Stimulated activated CD4-positive, alpha-beta T cell treated with anti-CD3 and anti-CD28 coated beads, TNF-alpha, amount 100 ng/mL, for 24 hours (primary cell): ENCODE data around the gene SLC47A1.
"Not testable (repeated sequence)": the region's sequence is repeated elsewhere in the genome, so short reads cannot be mapped to it uniquely, and the experiment has no call there.

Source experiments
- DNase-seq, 3 experiments: peaks; one replicate each; pipeline ENCODE4 v3.0.0-alpha.2; 2020; ENCODE audit warnings: low read depth in 3 of 3

Gene SLC47A1

GRCh38 chr17:19554393-19554792, 20.7 kb downstream of the SLC47A1 start:
- DNase-seq, result no peak

GRCh38 chr17:19555746-19556145, 22.1 kb downstream of the SLC47A1 start:
- DNase-seq, result no peak

GRCh38 chr17:19558946-19559345, 25.3 kb downstream of the SLC47A1 start:
- no peak for DNase-seq

GRCh38 chr17:19561697-19562318, 28.2 kb downstream of the SLC47A1 start:
- no peak for DNase-seq

- no peak for DNase-seq
Observed at GRCh38 chr17:19565817-19566575, 32.3 kb downstream of the SLC47A1 start.

- no peak for DNase-seq
Observed at GRCh38 chr17:19567216-19568015, 33.8 kb downstream of the SLC47A1 start.

- no peak for DNase-seq
Observed at GRCh38 chr17:19568016-19568350, 34.3 kb downstream of the SLC47A1 start.

- DNase-seq, result no peak
Observed at GRCh38 chr17:19569785-19570543, 36.3 kb downstream of the SLC47A1 start.

GRCh38 chr17:19570544-19571062, 36.9 kb downstream of the SLC47A1 start:
- no peak for DNase-seq

- no peak for DNase-seq
Observed at GRCh38 chr17:19573075-19573474, 39.4 kb downstream of the SLC47A1 start.

- no peak for DNase-seq
Observed at GRCh38 chr17:19574956-19575355, 41.3 kb downstream of the SLC47A1 start.

- no peak for DNase-seq
Observed at GRCh38 chr17:19578545-19578944, 44.9 kb downstream of the SLC47A1 start.

GRCh38 chr17:19579192-19579761, 45.6 kb downstream of the SLC47A1 start:
- DNase-seq, result no peak

GRCh38 chr17:19579867-19580565, 46.4 kb downstream of the SLC47A1 start:
- DNase-seq, result no peak

- DNase-seq, result not testable (repeated sequence)
Observed at GRCh38 chr17:19580566-19580920, 46.9 kb downstream of the SLC47A1 start.

GRCh38 chr17:19582152-19582551, 48.5 kb downstream of the SLC47A1 start:
- DNase-seq, result not testable (repeated sequence)

GRCh38 chr17:19583871-19584270, 50.2 kb downstream of the SLC47A1 start:
- no peak for DNase-seq

GRCh38 chr17:19590451-19590850, 56.8 kb downstream of the SLC47A1 start:
- DNase-seq, result no peak

- no peak for DNase-seq
Observed at GRCh38 chr17:19590912-19591551, 57.4 kb downstream of the SLC47A1 start.

GRCh38 chr17:19592316-19592715, 58.7 kb downstream of the SLC47A1 start:
- no peak for DNase-seq
